Stimulated activated effector memory CD8-positive, alpha-beta T cell treated with anti-CD3 and anti-CD28 coated beads, Interleukin-12 subunit alpha, Interleukin-12 subunit beta, amount 100 ng/mL, for 72 hours (primary cell): ENCODE measurements around the gene VANGL2.
A peak's percentile ranks its signal among the peaks of the same experiment; 100 is the strongest.

ENCODE experiments used
- ATAC-seq: fragments of 150-1000 bp; cut with Tn5 transposase; 2 replicates; pipeline ENCODE4 v1.10.0; 2021
- DNase-seq, 2 donors: peaks; one replicate each; pipeline ENCODE4 v3.0.0; 2021 to 2022; ENCODE audit warnings: low spot score in 2 of 2
- H3K27ac Mint-ChIP-seq: one replicate; pipeline ENCODE4 v1.8.0; 2022; ENCODE audit warnings: mild to moderate bottlenecking, mixed read lengths
- H3K36me3 Mint-ChIP-seq: one replicate; pipeline ENCODE4 v1.8.0; 2022; ENCODE audit warnings: mild to moderate bottlenecking, mixed read lengths
- H3K4me1 Mint-ChIP-seq: one replicate; pipeline ENCODE4 v1.8.0; 2022; ENCODE audit warnings: mixed read lengths
- H3K4me3 Mint-ChIP-seq: one replicate; pipeline ENCODE4 v1.8.0; 2022; ENCODE audit warnings: mild to moderate bottlenecking, mixed read lengths
- H3K9me3 Mint-ChIP-seq: one replicate; pipeline ENCODE4 v1.8.0; 2022; ENCODE audit warnings: mixed read lengths

Gene VANGL2

GRCh38 chr1:160449494-160449893, 49.1 kb downstream of the VANGL2 start:
- ATAC-seq, result no peak
- DNase-seq, result no peak
- H3K4me3 Mint-ChIP-seq, result no peak overlapping the region
- H3K27ac Mint-ChIP-seq, result no peak overlapping the region
- H3K9me3 Mint-ChIP-seq, result no peaks in the 10 kb centered on the region
- H3K36me3 Mint-ChIP-seq, result peaks cover 5% of the 10 kb centered on the region
- peaks cover 44% of the 10 kb centered on the region for H3K4me1 Mint-ChIP-seq

- ATAC-seq (no peak), DNase-seq (no peak)
- Mint-ChIP-seq H3K27ac (peak overlapping the region; percentile 63), H3K4me3 (peak overlapping the region; percentile 28), H3K9me3 (no peaks in the 10 kb centered on the region), H3K36me3 (peaks cover 5% of the 10 kb centered on the region), H3K4me1 (peaks cover 50% of the 10 kb centered on the region)
These were observed 50.9 kb downstream of the VANGL2 start for GRCh38 chr1:160451119-160451858.

GRCh38 chr1:160451859-160452232, 51.5 kb downstream of the VANGL2 start:
- H3K4me3 Mint-ChIP-seq, result peak overlapping the region; percentile 28
- ATAC-seq, result no peak
- H3K9me3 Mint-ChIP-seq, result no peaks in the 10 kb centered on the region
- no peak for DNase-seq
- peak overlapping the region; percentile 63 for H3K27ac Mint-ChIP-seq
- peaks cover 44% of the 10 kb centered on the region for H3K4me1 Mint-ChIP-seq
- H3K36me3 Mint-ChIP-seq, result peaks cover 5% of the 10 kb centered on the region

GRCh38 chr1:160453443-160453842, 53.1 kb downstream of the VANGL2 start:
- Mint-ChIP-seq H3K4me3 (peak overlapping the region; percentile 47), H3K9me3 (no peaks in the 10 kb centered on the region), H3K27ac (peak overlapping the region; percentile 83), H3K4me1 (peaks cover 36% of the 10 kb centered on the region), H3K36me3 (peaks cover 5% of the 10 kb centered on the region)
- DNase-seq (no peak), ATAC-seq (peak; percentile 90)

- Mint-ChIP-seq H3K9me3 (no peaks in the 10 kb centered on the region), H3K27ac (peak overlapping the region; percentile 63), H3K4me3 (peak overlapping the region; percentile 8), H3K4me1 (peaks cover 42% of the 10 kb centered on the region), H3K36me3 (peaks cover 5% of the 10 kb centered on the region)
- no peak for DNase-seq
- peak; percentile 86 for ATAC-seq
These were observed 54.2 kb downstream of the VANGL2 start for GRCh38 chr1:160454371-160455152.

GRCh38 chr1:160455153-160455517, 54.8 kb downstream of the VANGL2 start:
- Mint-ChIP-seq H3K4me1 (peaks cover 46% of the 10 kb centered on the region), H3K9me3 (no peaks in the 10 kb centered on the region), H3K27ac (peak overlapping the region; percentile 63), H3K36me3 (peaks cover 5% of the 10 kb centered on the region), H3K4me3 (peak overlapping the region; percentile 8)
- DNase-seq (no peak), ATAC-seq (no peak)

GRCh38 chr1:160459056-160459455, 58.7 kb downstream of the VANGL2 start:
- no peak for DNase-seq
- H3K36me3 Mint-ChIP-seq, result no peaks in the 10 kb centered on the region
- no peak for ATAC-seq
- no peaks in the 10 kb centered on the region for H3K9me3 Mint-ChIP-seq
- peaks cover 32% of the 10 kb centered on the region for H3K4me1 Mint-ChIP-seq
- H3K27ac Mint-ChIP-seq, result peak overlapping the region; percentile 89
- no peak overlapping the region for H3K4me3 Mint-ChIP-seq

- Mint-ChIP-seq H3K27ac (peak overlapping the region; percentile 89), H3K4me3 (peak overlapping the region; percentile 50), H3K36me3 (no peaks in the 10 kb centered on the region), H3K9me3 (no peaks in the 10 kb centered on the region), H3K4me1 (peaks cover 30% of the 10 kb centered on the region)
- peak; percentile 71 for ATAC-seq
- DNase-seq, result no peak
These were observed 59.3 kb downstream of the VANGL2 start for GRCh38 chr1:160459687-160460086.

GRCh38 chr1:160460214-160460642, 59.9 kb downstream of the VANGL2 start:
- ATAC-seq (peak; percentile 50), DNase-seq (no peak)
- Mint-ChIP-seq H3K36me3 (no peaks in the 10 kb centered on the region), H3K4me3 (peak overlapping the region; percentile 50), H3K27ac (peak overlapping the region; percentile 89), H3K4me1 (peaks cover 25% of the 10 kb centered on the region), H3K9me3 (no peaks in the 10 kb centered on the region)

GRCh38 chr1:160460683-160461287, 60.4 kb downstream of the VANGL2 start:
- H3K27ac Mint-ChIP-seq, result peak overlapping the region; percentile 89
- peaks cover 25% of the 10 kb centered on the region for H3K4me1 Mint-ChIP-seq
- H3K36me3 Mint-ChIP-seq, result no peaks in the 10 kb centered on the region
- peak overlapping the region; percentile 50 for H3K4me3 Mint-ChIP-seq
- ATAC-seq, result peak; percentile 58
- DNase-seq, result no peak
- no peaks in the 10 kb centered on the region for H3K9me3 Mint-ChIP-seq

GRCh38 chr1:160465123-160465522, 64.8 kb downstream of the VANGL2 start:
- H3K4me1 Mint-ChIP-seq, result peaks cover 26% of the 10 kb centered on the region
- no peak for ATAC-seq

GRCh38 chr1:160466961-160467360, 66.6 kb downstream of the VANGL2 start:
- no peak overlapping the region for H3K4me3 Mint-ChIP-seq
- H3K4me1 Mint-ChIP-seq, result peaks cover 14% of the 10 kb centered on the region
- ATAC-seq, result no peak
- no peaks in the 10 kb centered on the region for H3K9me3 Mint-ChIP-seq
- H3K36me3 Mint-ChIP-seq, result no peaks in the 10 kb centered on the region
- H3K27ac Mint-ChIP-seq, result no peak overlapping the region
- DNase-seq, result no peak

More at GRCh38 chr1:160465123-160465522, 64.8 kb downstream of the VANGL2 start:
- no peak for DNase-seq
- no peaks in the 10 kb centered on the region for H3K36me3 Mint-ChIP-seq
- H3K9me3 Mint-ChIP-seq, result no peaks in the 10 kb centered on the region
- no peak overlapping the region for H3K27ac Mint-ChIP-seq
- no peak overlapping the region for H3K4me3 Mint-ChIP-seq

- no peaks in the 10 kb centered on the region for H3K36me3 Mint-ChIP-seq
- H3K9me3 Mint-ChIP-seq, result no peaks in the 10 kb centered on the region
- peaks cover 14% of the 10 kb centered on the region for H3K4me1 Mint-ChIP-seq
- DNase-seq (no peak), ATAC-seq (no peak)
- H3K4me3 Mint-ChIP-seq, result no peak overlapping the region
- H3K27ac Mint-ChIP-seq, result no peak overlapping the region
These were observed 67.2 kb downstream of the VANGL2 start for GRCh38 chr1:160467576-160467975.

GRCh38 chr1:160471253-160471652, 70.9 kb downstream of the VANGL2 start:
- Mint-ChIP-seq H3K36me3 (no peaks in the 10 kb centered on the region), H3K9me3 (no peaks in the 10 kb centered on the region), H3K27ac (no peak overlapping the region), H3K4me1 (peaks cover 14% of the 10 kb centered on the region), H3K4me3 (no peak overlapping the region)
- DNase-seq (no peak), ATAC-seq (peak; percentile 64)

- no peak overlapping the region for H3K27ac Mint-ChIP-seq
- H3K9me3 Mint-ChIP-seq, result no peaks in the 10 kb centered on the region
- peaks cover 14% of the 10 kb centered on the region for H3K4me1 Mint-ChIP-seq
- DNase-seq (no peak), ATAC-seq (no peak)
- H3K36me3 Mint-ChIP-seq, result no peaks in the 10 kb centered on the region
- no peak overlapping the region for H3K4me3 Mint-ChIP-seq
These were observed 71.7 kb downstream of the VANGL2 start for GRCh38 chr1:160472112-160472511.
